ENCODE measurements around the gene XPNPEP2. TPM values are rescaled to one million over a fixed set of nuclear protein-coding genes. Genes with fewer than 3 reads are reported as not detected.

Gene XPNPEP2
- polyA plus RNA-seq, 3 donors, result 0.19 TPM; not detected in 2

DNA sequence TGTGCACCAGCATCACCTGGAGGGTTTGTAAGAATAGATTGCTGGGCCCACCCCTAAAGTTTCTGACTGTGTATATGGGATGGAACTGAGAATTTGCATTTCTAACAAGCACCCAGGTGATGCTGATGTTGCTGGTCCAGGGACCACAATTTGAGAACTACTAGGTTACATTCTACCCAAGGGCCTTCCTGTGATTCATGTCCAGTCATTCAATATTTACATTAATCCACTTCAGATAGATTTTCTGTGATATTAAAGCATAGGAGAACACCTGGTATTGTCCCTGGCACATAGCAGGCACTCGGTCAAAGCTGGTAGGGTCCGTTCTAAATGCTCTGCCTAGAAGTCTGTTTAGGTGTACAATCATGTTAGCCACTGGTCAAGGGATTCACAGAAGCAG, 19.5 kb upstream of the XPNPEP2 start:
- H3K27ac ChIP-seq (ENCODE audit: low read depth in 1 of 2, low read length in 2 of 2), result no peak overlapping the region
- no peaks in the 10 kb centered on the region for H3K9me3 Mint-ChIP-seq
- peaks cover 6 to 8% of the 10 kb centered on the region in 2 donors for H3K4me1 ChIP-seq (ENCODE audit: control insufficient read depth in 1 of 2, insufficient read depth in 2 of 2, low read length in 2 of 2)
- H3K27ac Mint-ChIP-seq, result no peak overlapping the region
- no peaks in the 10 kb centered on the region for H3K79me2 ChIP-seq (ENCODE audit: insufficient read depth, low read length)
- peaks cover 0 to 11% (median 0%) of the 10 kb centered on the region in 3 donors for H3K27me3 Mint-ChIP-seq (ENCODE audit: low read depth in 3 of 3)
- H3K9me3 ChIP-seq (replicated peaks in 1 of 2; ENCODE audit: control insufficient read depth in 1 of 2, insufficient read depth in 1 of 2, low read length in 2 of 2), result no peaks in the 10 kb centered on the region
- DNase-seq, result no peak
- TF ChIP-seq, protein P1, sequence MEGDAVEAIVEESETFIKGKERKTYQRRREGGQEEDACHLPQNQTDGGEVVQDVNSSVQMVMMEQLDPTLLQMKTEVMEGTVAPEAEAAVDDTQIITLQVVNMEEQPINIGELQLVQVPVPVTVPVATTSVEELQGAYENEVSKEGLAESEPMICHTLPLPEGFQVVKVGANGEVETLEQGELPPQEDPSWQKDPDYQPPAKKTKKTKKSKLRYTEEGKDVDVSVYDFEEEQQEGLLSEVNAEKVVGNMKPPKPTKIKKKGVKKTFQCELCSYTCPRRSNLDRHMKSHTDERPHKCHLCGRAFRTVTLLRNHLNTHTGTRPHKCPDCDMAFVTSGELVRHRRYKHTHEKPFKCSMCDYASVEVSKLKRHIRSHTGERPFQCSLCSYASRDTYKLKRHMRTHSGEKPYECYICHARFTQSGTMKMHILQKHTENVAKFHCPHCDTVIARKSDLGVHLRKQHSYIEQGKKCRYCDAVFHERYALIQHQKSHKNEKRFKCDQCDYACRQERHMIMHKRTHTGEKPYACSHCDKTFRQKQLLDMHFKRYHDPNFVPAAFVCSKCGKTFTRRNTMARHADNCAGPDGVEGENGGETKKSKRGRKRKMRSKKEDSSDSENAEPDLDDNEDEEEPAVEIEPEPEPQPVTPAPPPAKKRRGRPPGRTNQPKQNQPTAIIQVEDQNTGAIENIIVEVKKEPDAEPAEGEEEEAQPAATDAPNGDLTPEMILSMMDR (IDR thresholded peaks at IDR 0.05), result no peak
- intact Hi-C loops (cut with micrococcal nuclease), result no loop called here
- no peak overlapping the region for H3K4me2 ChIP-seq (replicated peaks; ENCODE audit: extremely low read depth, low read length, poor library complexity, severe bottlenecking)
- WGBS (ENCODE audit: insufficient coverage), result 100% methylated on average over 2 of the region's 2 CpGs
- peaks cover 10% of the 10 kb centered on the region for H3K4me1 Mint-ChIP-seq
- no peaks in the 10 kb centered on the region for H3K36me3 ChIP-seq (replicated peaks in 1 of 2; ENCODE audit: control insufficient read depth in 1 of 2, insufficient read depth in 2 of 2, low read length in 2 of 2)
- no peaks in the 10 kb centered on the region for H3K27me3 ChIP-seq (ENCODE audit: control insufficient read depth in 2 of 2, insufficient read depth in 2 of 2, low read length in 2 of 2)
- H3K4me3 ChIP-seq (replicated peaks in 1 of 3; ENCODE audit: low read depth in 2 of 3, low read length in 3 of 3), result no peak overlapping the region
- no peaks in the 10 kb centered on the region for H3K36me3 Mint-ChIP-seq
- no peak overlapping the region for H3K4me3 Mint-ChIP-seq
- no peaks in the 10 kb centered on the region for H4K20me1 ChIP-seq (ENCODE audit: insufficient read depth, low read length)
- no peak overlapping the region for H2AFZ ChIP-seq (ENCODE audit: insufficient read depth, low read depth, low read length, poor library complexity, severe bottlenecking)
- H3K9ac ChIP-seq (ENCODE audit: insufficient read depth, low read length, poor library complexity, severe bottlenecking), result no peak overlapping the region

DNA sequence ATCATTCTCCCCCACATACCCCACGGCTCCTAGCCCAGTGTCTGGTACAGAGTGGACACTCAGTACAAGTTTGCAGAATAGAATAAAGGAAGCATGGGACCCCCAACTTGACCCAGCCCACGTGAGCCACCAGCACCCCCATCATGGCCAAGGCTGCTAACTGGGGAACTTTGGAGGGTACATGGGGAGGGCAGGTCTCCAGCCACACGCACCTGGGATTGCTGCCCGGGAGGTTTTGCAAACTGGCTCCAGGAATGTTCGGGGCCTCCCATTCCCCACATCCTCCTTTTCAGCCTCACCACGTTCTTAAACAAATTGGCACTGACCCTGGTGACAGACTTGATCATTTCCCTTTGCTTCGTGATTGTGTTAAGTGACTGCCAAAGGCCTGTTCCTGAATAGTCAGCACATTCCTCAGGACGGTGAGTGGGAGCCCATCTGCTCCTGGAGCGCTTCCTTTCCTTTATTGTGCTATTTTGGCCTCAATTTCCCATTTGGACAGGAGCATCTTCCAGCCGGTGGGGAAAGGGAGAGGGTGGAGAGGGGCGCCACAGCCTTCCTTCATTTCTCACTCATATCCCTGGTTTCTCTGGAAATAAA, 18.7 kb upstream of the XPNPEP2 start:
- WGBS (ENCODE audit: insufficient coverage), result no CpG with 5 or more reads among the region's 11 CpGs

More for the DNA sequence above, 18.7 kb upstream of the XPNPEP2 start:
- no peak overlapping the region for H3K9ac ChIP-seq (ENCODE audit: insufficient read depth, low read length, poor library complexity, severe bottlenecking)
- Mint-ChIP-seq H3K9me3 (no peaks in the 10 kb centered on the region), H3K36me3 (no peaks in the 10 kb centered on the region), H3K4me3 (no peak overlapping the region), H3K27me3 (ENCODE audit: low read depth in 3 of 3) (peaks cover 0 to 12% (median 3%) of the 10 kb centered on the region in 3 donors), H3K27ac (no peak overlapping the region), H3K4me1 (peaks cover 10% of the 10 kb centered on the region)
- no peak overlapping the region for H3K4me3 ChIP-seq (replicated peaks in 1 of 3; ENCODE audit: low read depth in 2 of 3, low read length in 3 of 3)
- TF ChIP-seq, protein P1 (IDR thresholded peaks at IDR 0.05), result no peak
- H3K27ac ChIP-seq (ENCODE audit: low read depth in 1 of 2, low read length in 2 of 2), result no peak overlapping the region
- no peak for DNase-seq
- H3K36me3 ChIP-seq (replicated peaks in 1 of 2; ENCODE audit: control insufficient read depth in 1 of 2, insufficient read depth in 2 of 2, low read length in 2 of 2), result no peaks in the 10 kb centered on the region
- H4K20me1 ChIP-seq (ENCODE audit: insufficient read depth, low read length), result no peaks in the 10 kb centered on the region
- no peaks in the 10 kb centered on the region for H3K79me2 ChIP-seq (ENCODE audit: insufficient read depth, low read length)
- no peak overlapping the region for H3K4me2 ChIP-seq (replicated peaks; ENCODE audit: extremely low read depth, low read length, poor library complexity, severe bottlenecking)
- intact Hi-C loops (cut with micrococcal nuclease), result no loop called here
- peaks cover 6 to 8% of the 10 kb centered on the region in 2 donors for H3K4me1 ChIP-seq (ENCODE audit: control insufficient read depth in 1 of 2, insufficient read depth in 2 of 2, low read length in 2 of 2)
- no peak overlapping the region for H2AFZ ChIP-seq (ENCODE audit: insufficient read depth, low read depth, low read length, poor library complexity, severe bottlenecking)
- no peaks in the 10 kb centered on the region for H3K27me3 ChIP-seq (ENCODE audit: control insufficient read depth in 2 of 2, insufficient read depth in 2 of 2, low read length in 2 of 2)
- no peaks in the 10 kb centered on the region for H3K9me3 ChIP-seq (replicated peaks in 1 of 2; ENCODE audit: control insufficient read depth in 1 of 2, insufficient read depth in 1 of 2, low read length in 2 of 2)
